Stimulated activated CD4-positive, alpha-beta T cell treated with anti-CD3 and anti-CD28 coated beads, Interleukin-2, amount 100 ng/mL, for 24 hours (primary cell): Measurements from ENCODE around the gene CELF4.

Source experiments
- DNase-seq, 2 donors: peaks; one replicate each; pipeline ENCODE4 v3.0.0-alpha.2; 2020

CELF4 gene

GRCh38 chr18:37403788-37404187 lies 161.8 kb downstream of the CELF4 start:
- no peak for DNase-seq

- no peak for DNase-seq
These were observed 162.4 kb downstream of the CELF4 start for GRCh38 chr18:37403100-37403781.

GRCh38 chr18:37402735-37403099 lies 162.9 kb downstream of the CELF4 start:
- DNase-seq = no peak

GRCh38 chr18:37400802-37401201 lies 164.8 kb downstream of the CELF4 start:
- DNase-seq = no peak

- no peak for DNase-seq
These were observed 167.2 kb downstream of the CELF4 start for GRCh38 chr18:37398248-37398920.

- DNase-seq = no peak
These were observed 167.8 kb downstream of the CELF4 start for GRCh38 chr18:37397814-37398213.

- DNase-seq = no peak
These were observed 168.5 kb downstream of the CELF4 start for GRCh38 chr18:37396971-37397720.

- no peak for DNase-seq
These were observed 170.0 kb downstream of the CELF4 start for GRCh38 chr18:37395631-37396030.

- DNase-seq = no peak
These were observed 170.5 kb downstream of the CELF4 start for GRCh38 chr18:37395138-37395537.

- DNase-seq = no peak
These were observed 171.0 kb downstream of the CELF4 start for GRCh38 chr18:37394610-37394965.

GRCh38 chr18:37393945-37394609 lies 171.5 kb downstream of the CELF4 start:
- no peak for DNase-seq

- no peak for DNase-seq
These were observed 172.3 kb downstream of the CELF4 start for GRCh38 chr18:37393221-37393827.

GRCh38 chr18:37392648-37393047 lies 172.9 kb downstream of the CELF4 start:
- DNase-seq = no peak

GRCh38 chr18:37391698-37392548 lies 173.7 kb downstream of the CELF4 start:
- no peak for DNase-seq

- no peak for DNase-seq
These were observed 174.4 kb downstream of the CELF4 start for GRCh38 chr18:37391156-37391555.

GRCh38 chr18:37390687-37391086 lies 174.9 kb downstream of the CELF4 start:
- no peak for DNase-seq

GRCh38 chr18:37389684-37390368 lies 175.8 kb downstream of the CELF4 start:
- DNase-seq = no peak

- DNase-seq = no peak
These were observed 176.6 kb downstream of the CELF4 start for GRCh38 chr18:37389041-37389440.

- no peak for DNase-seq
These were observed 177.2 kb downstream of the CELF4 start for GRCh38 chr18:37388413-37388812.

- DNase-seq = no peak
These were observed 179.5 kb downstream of the CELF4 start for GRCh38 chr18:37385846-37386778.
